Measurements from ENCODE around the gene CKB. TPM values are rescaled to one million over a fixed set of nuclear protein-coding genes. Genes with fewer than 3 reads are reported as not detected.
"Not testable (repeated sequence)": the region's sequence is repeated elsewhere in the genome, so short reads cannot be mapped to it uniquely, and the experiment has no call there.

Gene CKB
- total RNA-seq, 2 donors from 2014 or later, result 3.0 to 4.6 TPM

- DNase-seq (ENCODE audit: low spot score), result no peak
- Mint-ChIP-seq H3K4me3 (peak overlapping the region; percentile 94), H3K9me3 (no peaks in the 10 kb centered on the region), H3K4me1 (ENCODE audit: low read depth in 2 of 2) (peaks cover 12 to 22% of the 10 kb centered on the region in 2 donors), H3K27ac (peak overlapping the region; percentile 85 to 90), H3K36me3 (no peaks in the 10 kb centered on the region), H3K27me3 (no peaks in the 10 kb centered on the region)
- no peak for ATAC-seq
Measured at GRCh38 chr14:103530390-103530789, 7.8 kb upstream of the CKB start.

- no peak for DNase-seq (ENCODE audit: low spot score)
- Mint-ChIP-seq H3K36me3 (no peaks in the 10 kb centered on the region), H3K27ac (peak overlapping the region; percentile 85 to 90), H3K27me3 (no peaks in the 10 kb centered on the region), H3K4me1 (ENCODE audit: low read depth in 2 of 2) (peaks cover 12 to 22% of the 10 kb centered on the region in 2 donors), H3K9me3 (no peaks in the 10 kb centered on the region), H3K4me3 (peak overlapping the region; percentile 94)
- ATAC-seq, result no peak
Measured at GRCh38 chr14:103529383-103530365, 7.0 kb upstream of the CKB start.

DNA sequence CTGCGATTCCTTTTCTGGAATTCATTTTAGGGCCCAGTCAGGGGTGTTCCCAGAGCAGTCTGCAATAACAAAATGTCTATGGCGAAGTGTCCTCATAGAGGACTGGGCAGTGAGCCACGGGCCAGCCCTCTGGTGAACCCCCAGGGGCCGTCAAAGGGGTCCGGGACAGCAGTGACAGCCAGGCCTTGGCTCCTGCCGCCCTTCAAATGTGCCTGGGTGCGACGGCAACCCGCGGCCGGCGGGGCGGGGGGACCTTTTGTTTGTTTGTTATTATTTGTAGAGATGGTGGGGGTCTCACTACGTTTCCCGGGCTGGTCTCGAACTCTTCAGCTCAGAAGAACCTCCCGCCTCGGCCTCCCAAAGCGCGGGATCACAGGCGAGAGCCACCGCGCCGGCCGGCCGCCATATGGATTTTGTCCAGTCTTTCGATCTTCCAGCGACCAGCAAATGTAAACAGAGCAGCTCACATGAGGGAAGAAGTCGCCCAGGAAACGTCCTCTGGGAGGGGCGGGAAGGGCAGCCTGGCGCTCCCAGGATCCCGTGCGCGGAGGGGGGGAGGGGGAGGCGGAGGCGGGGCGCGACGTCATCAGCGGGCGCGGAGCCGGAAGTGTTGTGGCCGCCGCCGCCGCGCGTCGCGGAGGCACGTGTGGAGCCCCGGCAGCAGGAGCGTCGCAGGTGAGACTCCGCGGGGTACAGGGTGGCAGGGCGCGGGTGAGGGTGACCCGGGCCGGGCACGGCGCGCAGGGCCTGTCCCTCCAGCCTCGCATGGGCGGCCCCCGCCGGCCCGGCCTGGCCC lies 6.2 kb upstream of the CKB start, which contains the start of gene TRMT61A:
Gene TRMT61A (plus strand): TSS at position 610 of the 796 bp plus-strand sequence. CDS start 783 bp downstream, outside the sequence.
- peak within 1 kb of the TSS; percentile 94 for H3K4me3 Mint-ChIP-seq
- H3K9me3 Mint-ChIP-seq, result no peaks in the 10 kb centered on the region
- no peaks in the 10 kb centered on the region for H3K36me3 Mint-ChIP-seq
- peaks cover 0 to under 1% of the 10 kb centered on the region in 2 donors for H3K27me3 Mint-ChIP-seq
- ATAC-seq (peak; percentile 81 to 84), DNase-seq (ENCODE audit: low spot score) (peak; percentile 82)
- H3K4me1 Mint-ChIP-seq (ENCODE audit: low read depth in 2 of 2), result peaks cover 12 to 22% of the 10 kb centered on the region in 2 donors
- peak within 1 kb of the TSS; percentile 85 to 90 for H3K27ac Mint-ChIP-seq

DNA sequence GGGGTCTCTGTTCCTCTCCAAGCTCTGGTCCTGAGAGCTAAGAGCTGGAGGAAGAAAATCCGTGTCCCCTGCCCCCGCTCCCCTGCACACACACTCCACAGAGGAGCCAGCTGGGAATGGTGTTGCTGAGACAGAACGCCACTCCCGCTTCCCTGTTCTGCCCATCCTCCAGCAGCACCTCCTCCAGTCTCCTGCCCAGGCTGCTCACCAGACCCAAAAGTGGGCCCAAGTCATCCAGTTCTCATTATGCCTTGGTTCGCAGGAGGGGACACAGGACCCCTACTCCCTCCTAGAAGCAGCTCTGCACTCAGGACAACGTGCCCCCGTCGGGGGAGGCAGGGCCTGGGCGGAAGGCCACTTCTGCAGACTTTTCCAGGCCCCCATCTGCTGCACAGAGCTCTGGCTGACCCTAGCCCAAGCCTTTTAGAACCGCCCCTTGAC lies 5.5 kb upstream of the CKB start:
- H3K27ac Mint-ChIP-seq, result peak overlapping the region; percentile 85 to 90
- H3K4me1 Mint-ChIP-seq (ENCODE audit: low read depth in 2 of 2), result peaks cover 12 to 22% of the 10 kb centered on the region in 2 donors
- no peaks in the 10 kb centered on the region for H3K36me3 Mint-ChIP-seq
- no peaks in the 10 kb centered on the region for H3K9me3 Mint-ChIP-seq
- H3K27me3 Mint-ChIP-seq, result peaks cover 0 to 4% of the 10 kb centered on the region in 2 donors
- ATAC-seq (no peak), DNase-seq (ENCODE audit: low spot score) (no peak)
- H3K4me3 Mint-ChIP-seq, result peak overlapping the region; percentile 94

DNA sequence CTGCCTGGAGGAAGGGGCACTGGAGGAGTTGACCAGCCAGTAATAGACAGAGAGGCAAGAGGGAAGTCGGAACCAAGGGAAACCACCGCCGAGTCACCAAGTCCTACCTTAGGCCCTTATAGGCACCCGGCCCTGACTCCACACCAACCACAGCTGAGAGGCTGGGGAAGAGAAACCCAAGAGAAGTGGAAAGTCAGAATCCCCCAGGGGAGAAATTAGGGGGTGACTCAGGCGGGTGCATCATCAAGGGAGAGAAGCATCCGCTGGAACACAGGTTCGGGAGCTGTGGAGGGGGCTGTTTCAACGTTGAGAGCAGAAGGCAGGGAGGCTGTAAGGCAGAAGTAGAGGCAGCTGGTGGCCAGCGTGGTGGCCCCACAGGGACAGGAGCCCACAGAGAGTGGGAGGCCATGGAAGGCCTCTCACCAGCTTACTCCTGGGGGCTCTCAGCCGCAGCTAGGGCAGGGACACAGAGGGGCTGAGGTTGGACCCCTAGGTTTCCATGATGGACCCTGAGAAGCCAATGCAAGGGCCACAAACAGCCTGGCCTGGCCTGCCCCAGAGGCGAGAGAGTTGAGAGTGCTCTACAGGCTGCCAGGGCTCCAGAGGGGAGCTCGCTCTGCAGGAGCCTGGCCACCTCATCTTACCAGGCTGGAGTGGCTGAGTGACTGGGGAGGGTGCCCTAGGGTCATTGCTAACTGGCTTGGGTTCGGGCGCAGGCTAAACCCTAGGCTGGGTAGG lies 4.9 kb upstream of the CKB start:
- no peak for ATAC-seq
- DNase-seq (ENCODE audit: low spot score), result no peak
- peaks cover 12 to 22% of the 10 kb centered on the region in 2 donors for H3K4me1 Mint-ChIP-seq (ENCODE audit: low read depth in 2 of 2)

GRCh38 chr14:103526914-103527248 lies 4.3 kb upstream of the CKB start:
- Mint-ChIP-seq H3K9me3 (no peaks in the 10 kb centered on the region), H3K27me3 (peaks cover 0 to 4% of the 10 kb centered on the region in 2 donors), H3K27ac (peak overlapping the region; percentile 61 to 90), H3K4me3 (peak overlapping the region; percentile 68), H3K36me3 (no peaks in the 10 kb centered on the region), H3K4me1 (ENCODE audit: low read depth in 2 of 2) (peaks cover 12 to 22% of the 10 kb centered on the region in 2 donors)
- DNase-seq (ENCODE audit: low spot score) (no peak), ATAC-seq (no peak)

More for the DNA sequence above, 4.9 kb upstream of the CKB start:
- peaks cover 0 to 4% of the 10 kb centered on the region in 2 donors for H3K27me3 Mint-ChIP-seq
- H3K27ac Mint-ChIP-seq, result peak overlapping the region; percentile 61 to 90
- no peaks in the 10 kb centered on the region for H3K36me3 Mint-ChIP-seq
- no peaks in the 10 kb centered on the region for H3K9me3 Mint-ChIP-seq
- H3K4me3 Mint-ChIP-seq, result peak overlapping the region; percentile 68

- H3K27ac Mint-ChIP-seq, result peak overlapping the region in 1 of 2 donors; percentile 54
- peaks cover 0 to 4% of the 10 kb centered on the region in 2 donors for H3K27me3 Mint-ChIP-seq
- no peaks in the 10 kb centered on the region for H3K9me3 Mint-ChIP-seq
- no peak overlapping the region for H3K4me3 Mint-ChIP-seq
- ATAC-seq, result no peak
- no peak for DNase-seq (ENCODE audit: low spot score)
- peaks cover 12 to 22% of the 10 kb centered on the region in 2 donors for H3K4me1 Mint-ChIP-seq (ENCODE audit: low read depth in 2 of 2)
- no peaks in the 10 kb centered on the region for H3K36me3 Mint-ChIP-seq
Measured at GRCh38 chr14:103526247-103526913, 3.8 kb upstream of the CKB start.

DNA sequence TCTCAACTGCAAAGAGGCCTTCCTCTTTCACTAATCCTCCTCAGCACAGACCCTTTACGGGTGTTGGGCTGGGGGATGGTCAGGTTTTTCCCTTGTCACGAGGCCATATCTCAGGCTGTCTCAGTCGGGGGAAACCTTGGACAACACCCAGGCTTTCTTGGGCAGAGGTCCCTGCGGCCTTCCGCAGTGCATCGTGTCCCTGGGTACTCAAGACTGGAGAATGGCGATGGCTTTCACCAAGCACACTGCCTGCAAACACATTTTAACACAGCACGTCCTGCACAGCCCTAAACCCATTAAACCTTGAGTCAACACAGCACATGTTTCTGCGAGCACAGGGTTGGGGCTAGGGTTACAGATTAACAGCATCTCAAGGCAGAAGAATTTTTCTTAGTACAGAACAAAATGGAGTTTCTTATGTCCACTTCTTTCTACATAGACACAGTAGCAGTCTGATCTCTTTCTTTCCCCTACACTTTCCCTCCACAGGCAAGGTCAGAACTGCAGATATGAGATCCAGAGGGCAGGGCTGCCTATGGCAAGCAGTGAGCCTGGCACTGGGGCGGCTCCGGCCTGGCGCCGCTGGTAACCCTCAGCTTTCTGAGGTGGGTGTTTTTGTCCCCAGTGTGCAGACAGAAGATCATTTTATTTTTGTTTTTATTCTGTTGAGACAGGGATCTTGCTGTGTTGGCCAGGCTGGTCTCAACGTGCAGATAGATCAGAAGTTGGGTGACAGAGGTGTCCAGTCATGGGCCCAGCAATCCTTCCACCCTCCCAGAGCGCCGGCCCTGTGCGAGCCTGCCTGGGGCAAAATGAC lies 3.0 kb upstream of the CKB start:
- H3K36me3 Mint-ChIP-seq; ATAC-seq; H3K4me3 Mint-ChIP-seq; H3K27me3 Mint-ChIP-seq; DNase-seq (ENCODE audit: low spot score); H3K9me3 Mint-ChIP-seq: not testable (repeated sequence)
- peaks cover 12 to 19% of the 10 kb centered on the region in 2 donors for H3K4me1 Mint-ChIP-seq (ENCODE audit: low read depth in 2 of 2)
- H3K27ac Mint-ChIP-seq, result peak overlapping the region in 1 of 2 donors; percentile 54

- ATAC-seq (no peak), DNase-seq (ENCODE audit: low spot score) (no peak)
- Mint-ChIP-seq H3K4me3 (no peak overlapping the region), H3K27me3 (peaks cover 0 to 4% of the 10 kb centered on the region in 2 donors), H3K9me3 (no peaks in the 10 kb centered on the region), H3K27ac (no peak overlapping the region), H3K36me3 (no peaks in the 10 kb centered on the region), H3K4me1 (ENCODE audit: low read depth in 2 of 2) (peaks cover 7 to 12% of the 10 kb centered on the region in 2 donors)
Measured at GRCh38 chr14:103524002-103524935, 1.6 kb upstream of the CKB start.

GRCh38 chr14:103523575-103523954 lies 935 bp upstream of the CKB start:
- H3K27me3 Mint-ChIP-seq, result peaks cover 0 to 6% of the 10 kb centered on the region in 2 donors
- DNase-seq (ENCODE audit: low spot score), result no peak
- no peaks in the 10 kb centered on the region for H3K9me3 Mint-ChIP-seq
- no peak overlapping the region for H3K27ac Mint-ChIP-seq
- peaks cover 7 to 12% of the 10 kb centered on the region in 2 donors for H3K4me1 Mint-ChIP-seq (ENCODE audit: low read depth in 2 of 2)
- no peak overlapping the region for H3K4me3 Mint-ChIP-seq
- ATAC-seq, result no peak
- H3K36me3 Mint-ChIP-seq, result no peaks in the 10 kb centered on the region

GRCh38 chr14:103521951-103522563 lies 573 bp downstream of the CKB start:
- ATAC-seq (no peak), DNase-seq (ENCODE audit: low spot score) (peak; percentile 60)
- Mint-ChIP-seq H3K4me1 (ENCODE audit: low read depth in 2 of 2) (peaks cover 1 to 7% of the 10 kb centered on the region in 2 donors), H3K9me3 (no peaks in the 10 kb centered on the region), H3K27me3 (peaks cover 0 to 6% of the 10 kb centered on the region in 2 donors), H3K36me3 (no peaks in the 10 kb centered on the region), H3K4me3 (no peak overlapping the region), H3K27ac (no peak overlapping the region)

All from natural killer cell treated with Interleukin-12 subunit alpha and Interleukin-12 subunit beta and Interleukin-15 and Interleukin-18, amount 100 ng/mL, for 72 hours (primary cell).